K562 (cell line): Measurements from ENCODE around the gene CXorf65. TPM values are rescaled to one million over a fixed set of nuclear protein-coding genes. Genes with fewer than 3 reads are reported as not detected.

Experiments
- ATF7 ChIP-seq: fragments of 450-650 bp; IDR thresholded peaks from 2 replicates; pipeline ENCODE4 v1.7.1; 2014; ENCODE audit warnings: mild to moderate bottlenecking, moderate library complexity
- FIP1L1 ChIP-seq: fragments of 200-400 bp; formaldehyde crosslinking; IDR thresholded peaks from 2 replicates; pipeline ENCODE4 v1.6.1; 2018; ENCODE audit warnings: mild to moderate bottlenecking, low read depth, low read length; ENCODE audit not compliant: poor library complexity, severe bottlenecking
- FOS ChIP-seq: IDR thresholded peaks from 3 replicates; pipeline ENCODE4 v1.6.1; 2011; ENCODE audit not compliant: insufficient read length; ENCODE audit errors: extremely low read depth
- PML ChIP-seq: IDR thresholded peaks from 2 replicates; pipeline ENCODE4 v1.6.1; 2012; ENCODE audit warnings: low read length, inconsistent platforms
- RAD21 ChIP-seq, 2 experiments: fragments of 250-450 bp in 1 of 2; fragments of 450-650 bp in 1 of 2; sonication (Bioruptor Pico) in 1 of 2; formaldehyde crosslinking in 1 of 2; IDR thresholded peaks in 1 of 2; conservative IDR thresholded peaks in 1 of 2; 2 replicates each; pipeline versions ENCODE4 v1.4.0 to v1.8.0; 2020 to 2022; ENCODE audit warnings: mild to moderate bottlenecking in 2 of 2, moderate library complexity in 1 of 2
- RNF2 ChIP-seq: sonication (generic); IDR thresholded peaks from 2 replicates; pipeline ENCODE4 v1.6.1; 2016
- SREBF2 ChIP-seq: sonication (generic); formaldehyde crosslinking; IDR thresholded peaks from 2 replicates; pipeline ENCODE4 v1.4.0; 2020; ENCODE audit warnings: mild to moderate bottlenecking, missing genetic modification reagents
- YY1 ChIP-seq, 3 experiments: IDR thresholded peaks; 2 replicates each; pipeline ENCODE4 v1.6.1; 2011; ENCODE audit warnings: low read length in 2 of 3, mild to moderate bottlenecking in 2 of 3, moderate library complexity in 2 of 3, borderline replicate concordance in 1 of 3, control low read depth in 1 of 3, low read depth in 1 of 3; ENCODE audit not compliant: insufficient read depth in 3 of 3, insufficient replicate concordance in 2 of 3, control insufficient read depth in 1 of 3, insufficient read length in 1 of 3; ENCODE audit errors: extremely low read depth in 1 of 3
- ZFPM2 ChIP-seq: fragments of 250-450 bp; sonication (Bioruptor Pico); IDR thresholded peaks from 2 replicates; pipeline ENCODE4 v1.5.1; 2022; ENCODE audit warnings: mild to moderate bottlenecking
- polyA plus RNA-seq, 8 experiments: library from polyadenylated mRNA; depleted of rRNA in 4 of 8; stranded (reverse) in 5 of 8; unstranded in 3 of 8; fragments of >200 nt; fragmentation: Nextera tagmentation in 2 of 8; fragmentation: Illumina TruSeq in 1 of 8; extraction: Ambion mirVana in 2 of 8; extraction: Trizol in 1 of 8; gene quantifications; 2 replicates each; pipeline versions ENCODE4 v1.2.1 to v1.2.3, GENCODE V29; 2011 to 2014; ENCODE audit warnings: inconsistent platforms in 1 of 8, missing spikeins in 1 of 8
- total RNA-seq, 7 experiments: library from RNA; depleted of rRNA in 6 of 7; stranded (reverse); fragments of >200 nt in 6 of 7; fragmentation: Illumina TruSeq in 2 of 7; extraction: Trizol in 2 of 7; gene quantifications; 2 replicates each; pipeline versions ENCODE4 v1.2.1 to v1.2.3, GENCODE V29; 2011 to 2021; ENCODE audit warnings: low replicate concordance in 1 of 7
- TF ChIP-seq, protein P1 (sequence below): fragments of 250-450 bp; sonication (Bioruptor Pico); IDR thresholded peaks from 2 replicates; pipeline ENCODE4 v1.8.0; 2022; ENCODE audit warnings: moderate library complexity, mild to moderate bottlenecking, inconsistent platforms
- TF ChIP-seq, protein P2 (sequence below): fragments of 250-450 bp; sonication (Bioruptor Pico); IDR thresholded peaks from 2 replicates; pipeline ENCODE4 v1.8.0; 2021; ENCODE audit warnings: borderline replicate concordance, mild to moderate bottlenecking, moderate library complexity; ENCODE audit not compliant: poor library complexity, severe bottlenecking

The CXorf65 gene
- total and polyA plus RNA-seq, 9 of the 15 experiments (the other 6 are each of a cell fraction or from before 2014, with no cell fraction given), result 1.4 to 8.4 (median 2.9) TPM

DNA sequence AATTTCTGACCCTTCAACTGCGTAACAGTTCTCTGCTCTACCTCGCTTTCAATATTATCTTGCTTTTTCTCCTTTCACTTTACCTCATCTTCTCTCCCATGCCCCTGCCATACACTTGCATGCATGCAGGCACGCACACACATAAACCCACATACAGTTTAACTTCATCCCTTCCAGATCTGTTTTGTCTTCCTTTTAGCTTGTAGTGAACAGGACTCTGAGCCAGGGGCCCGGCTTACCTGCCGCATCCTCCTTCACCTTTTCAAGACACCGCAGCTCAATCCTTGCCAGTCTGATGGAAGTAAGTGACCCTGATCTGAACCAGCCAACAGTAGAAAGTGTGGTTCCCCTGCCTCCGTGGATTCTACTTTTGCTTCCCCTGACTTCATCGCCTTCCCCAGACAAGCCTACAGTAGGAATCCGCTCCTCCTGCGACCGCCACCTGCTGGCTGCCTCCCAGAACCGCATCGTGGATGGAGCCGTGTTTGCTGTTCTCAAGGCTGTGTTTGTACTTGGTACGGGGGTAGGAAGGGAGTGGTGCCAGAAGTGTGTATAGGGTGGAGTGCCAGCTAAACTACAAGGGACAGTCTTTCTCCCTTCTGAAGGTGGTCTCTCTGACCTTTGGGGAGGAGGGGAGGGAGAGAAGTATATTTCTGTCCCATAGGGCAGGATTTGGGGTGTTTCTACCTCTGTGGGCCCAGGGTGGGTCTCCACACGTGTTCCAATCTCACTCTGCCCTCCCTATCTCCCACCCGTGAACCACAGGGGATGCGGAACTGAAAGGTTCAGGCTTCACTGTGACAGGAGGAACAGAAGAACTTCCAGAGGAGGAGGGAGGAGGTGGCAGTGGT is 22.6 kb upstream of the CXorf65 start (continued):
- no peak for TF ChIP-seq ATF7
- TF ChIP-seq ZFPM2 (CRISPR knock-in tag), result no peak
- TF ChIP-seq, protein P1, sequence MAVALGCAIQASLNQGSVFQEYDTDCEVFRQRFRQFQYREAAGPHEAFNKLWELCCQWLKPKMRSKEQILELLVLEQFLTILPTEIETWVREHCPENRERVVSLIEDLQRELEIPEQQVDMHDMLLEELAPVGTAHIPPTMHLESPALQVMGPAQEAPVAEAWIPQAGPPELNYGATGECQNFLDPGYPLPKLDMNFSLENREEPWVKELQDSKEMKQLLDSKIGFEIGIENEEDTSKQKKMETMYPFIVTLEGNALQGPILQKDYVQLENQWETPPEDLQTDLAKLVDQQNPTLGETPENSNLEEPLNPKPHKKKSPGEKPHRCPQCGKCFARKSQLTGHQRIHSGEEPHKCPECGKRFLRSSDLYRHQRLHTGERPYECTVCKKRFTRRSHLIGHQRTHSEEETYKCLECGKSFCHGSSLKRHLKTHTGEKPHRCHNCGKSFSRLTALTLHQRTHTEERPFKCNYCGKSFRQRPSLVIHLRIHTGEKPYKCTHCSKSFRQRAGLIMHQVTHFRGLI, result no peak
- TF ChIP-seq FIP1L1, result no peak
- no peak for TF ChIP-seq SREBF2
- TF ChIP-seq RNF2, result no peak
- TF ChIP-seq, protein P2, sequence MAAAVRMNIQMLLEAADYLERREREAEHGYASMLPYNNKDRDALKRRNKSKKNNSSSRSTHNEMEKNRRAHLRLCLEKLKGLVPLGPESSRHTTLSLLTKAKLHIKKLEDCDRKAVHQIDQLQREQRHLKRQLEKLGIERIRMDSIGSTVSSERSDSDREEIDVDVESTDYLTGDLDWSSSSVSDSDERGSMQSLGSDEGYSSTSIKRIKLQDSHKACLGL, result no peak
- TF ChIP-seq PML, result no peak
- peak in 1 of 3 experiments; percentile 5 for TF ChIP-seq YY1 (IDR thresholded peaks at IDR 0.05; ENCODE audit: borderline replicate concordance in 1 of 3, control insufficient read depth in 1 of 3, extremely low read depth in 1 of 3, insufficient read depth in 3 of 3, insufficient read length in 1 of 3, insufficient replicate concordance in 2 of 3, low read depth in 1 of 3, low read length in 2 of 3)
- TF ChIP-seq FOS, result no peak
- peak; percentile 74 to 83 for TF ChIP-seq RAD21 (CRISPR knock-in tag; conservative IDR thresholded peaks at IDR 0.05 in 1 of 2, IDR thresholded peaks at IDR 0.05 in 1 of 2)
